OCI-LY7 (cell line): ENCODE measurements around the gene RNF212. TPM values are rescaled to one million over a fixed set of nuclear protein-coding genes. Genes with fewer than 3 reads are reported as not detected.

Experiments
- BruUV-seq: library from RNA; stranded (reverse); fragments of 400-500 nt; replicated peaks from 2 replicates; lab custom pipeline; 2021; lab: Mats Ljungman, UMichigan
- CTCF ChIA-PET: fragments of 300-600 bp; sonication (Branson Sonifier 250); formaldehyde crosslinking; loops from one replicate; lab custom pipeline; 2022; ENCODE audit warnings: antibody characterized with exemption; ENCODE audit not compliant: unreplicated experiment; lab: Charles Lee
- POLR2A ChIA-PET: fragments of 300-600 bp; sonication (Branson Sonifier 250); formaldehyde crosslinking; loops from one replicate; lab custom pipeline; 2022; ENCODE audit warnings: antibody characterized with exemption; lab: Charles Lee
- DNase-seq: peaks from one replicate; pipeline ENCODE4 v3.0.0-alpha.2; 2015; ENCODE audit warnings: low spot score
- H2AFZ ChIP-seq: fragments of 200-600 bp; sonication (generic), shearing (Covaris generic); 2 replicates; pipeline ENCODE4 v1.6.1; 2014; ENCODE audit warnings: mild to moderate bottlenecking, antibody characterized with exemption, low read length, moderate library complexity
- H3K27ac ChIP-seq: fragments of 200-600 bp; sonication (generic); 2 replicates; pipeline ENCODE4 v1.5.1; 2014; ENCODE audit warnings: mixed run types, low read depth, mild to moderate bottlenecking, moderate library complexity, low read length, inconsistent platforms; ENCODE audit not compliant: poor library complexity, severe bottlenecking
- H3K36me3 ChIP-seq: fragments of 200-600 bp; sonication (generic); 2 replicates; pipeline ENCODE4 v1.6.1; 2014; ENCODE audit warnings: mild to moderate bottlenecking, antibody characterized with exemption, low read length, moderate library complexity, mixed read lengths; ENCODE audit not compliant: insufficient read depth
- H3K4me1 ChIP-seq: fragments of 200-600 bp; sonication (generic); 2 replicates; pipeline ENCODE4 v1.5.1; 2014; ENCODE audit warnings: mild to moderate bottlenecking, low read length; ENCODE audit not compliant: insufficient read depth, poor library complexity, severe bottlenecking
- H3K4me2 ChIP-seq: fragments of 200-600 bp; sonication (generic); 2 replicates; pipeline ENCODE4 v1.6.1; 2014; ENCODE audit warnings: mild to moderate bottlenecking, low read length
- H3K4me3 ChIP-seq: fragments of 200-600 bp; sonication (generic); 2 replicates; pipeline ENCODE4 v1.5.1; 2014; ENCODE audit warnings: mild to moderate bottlenecking, low read depth, low read length; ENCODE audit not compliant: poor library complexity, severe bottlenecking
- H3K79me2 ChIP-seq: fragments of 200-600 bp; sonication (generic); 2 replicates; pipeline ENCODE4 v1.6.1; 2016; ENCODE audit warnings: low read depth, mild to moderate bottlenecking, low read length, moderate library complexity, mixed read lengths; ENCODE audit not compliant: insufficient read depth
- H3K9me2 ChIP-seq: fragments of 200-600 bp; sonication (generic); 2 replicates; pipeline ENCODE4 v1.6.1; 2016; ENCODE audit warnings: mild to moderate bottlenecking, low read length, mixed read lengths; ENCODE audit not compliant: insufficient read depth
- H3K9me3 ChIP-seq: fragments of 200-600 bp; sonication (generic); 2 replicates; pipeline ENCODE4 v1.6.1; 2014; ENCODE audit warnings: mild to moderate bottlenecking, mixed run types, low read length, mixed read lengths
- H4K20me1 ChIP-seq: fragments of 200-600 bp; sonication (generic); 2 replicates; pipeline ENCODE4 v1.6.1; 2014; ENCODE audit warnings: mild to moderate bottlenecking, antibody characterized with exemption, low read length, moderate library complexity, mixed read lengths; ENCODE audit not compliant: insufficient read depth
- CTCF ChIP-seq: fragments of 200-600 bp; sonication (generic); conservative IDR thresholded peaks from 2 replicates; pipeline ENCODE4 v1.5.1; 2014; ENCODE audit warnings: mild to moderate bottlenecking, antibody characterized with exemption, low read length, moderate library complexity, mixed read lengths
- EZH2phosphoT487 ChIP-seq: fragments of 200-600 bp; sonication (generic); IDR thresholded peaks from 2 replicates; pipeline ENCODE4 v1.6.1; 2018; ENCODE audit warnings: low read depth, borderline replicate concordance, mild to moderate bottlenecking, mixed run types, antibody characterized with exemption, low read length, moderate library complexity, mixed read lengths
- intact Hi-C: fragments of 100-400 bp; cut with micrococcal nuclease; formaldehyde crosslinking; loops from one replicate; pipeline ENCODE4 v1.10.0; 2022; ENCODE audit not compliant: unreplicated experiment
- total RNA-seq, 2 experiments: library from RNA; depleted of rRNA in 1 of 2; stranded (reverse); fragments of >200 nt in 1 of 2; shearing (Covaris generic) in 1 of 2; gene quantifications; 2 replicates each; pipeline ENCODE4 v1.2.3, GENCODE V29; 2014 to 2022

Gene RNF212
- total RNA-seq, 2 experiments from 2014 or later = not detected

DNA sequence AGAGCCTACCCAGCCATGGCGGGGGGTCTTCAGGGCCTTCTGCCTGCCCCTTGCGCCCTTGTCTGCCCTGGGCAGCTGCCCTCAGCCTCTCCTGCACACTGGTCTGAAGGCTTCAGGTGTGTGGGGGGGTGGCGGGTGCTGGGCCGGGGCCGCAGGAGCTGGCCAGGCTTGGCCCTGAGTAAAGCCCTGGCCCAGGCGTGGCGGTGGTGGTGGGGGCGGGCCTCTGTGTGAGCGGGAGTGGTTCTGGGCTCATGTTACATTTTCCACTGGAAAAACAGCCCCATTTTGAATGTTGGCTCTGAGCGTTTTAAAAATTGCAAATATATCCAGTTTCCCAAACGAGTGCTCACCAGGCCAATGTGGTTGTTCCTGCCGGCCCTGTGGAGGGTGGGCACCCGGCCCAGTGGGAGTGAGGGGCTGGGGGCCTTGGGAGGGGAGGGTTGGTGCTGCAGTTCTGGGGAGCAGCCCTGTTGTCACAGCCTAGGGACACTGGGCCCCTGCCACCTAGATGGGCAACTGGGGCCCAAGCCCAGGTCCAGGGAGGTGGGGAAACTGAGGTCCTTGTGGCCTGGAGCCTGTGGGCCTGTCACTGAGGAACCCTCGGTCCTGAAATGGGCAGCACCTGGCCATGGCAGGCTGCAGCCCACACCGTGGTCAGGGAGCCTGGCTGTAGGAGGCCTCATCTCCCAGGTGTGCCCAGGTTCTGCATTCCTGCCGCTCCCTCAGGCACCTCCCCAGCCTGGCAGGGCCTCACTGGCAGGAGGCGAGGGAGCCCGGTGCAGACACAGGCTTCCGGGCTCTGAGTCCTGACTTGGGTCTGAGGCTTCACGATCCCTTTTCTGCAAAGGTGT, 73.6 kb downstream of the RNF212 start:
- Histone ChIP-seq H3K36me3 (no peaks in the 10 kb centered on the region), H2AFZ (no peak overlapping the region), H3K4me1 (no peaks in the 10 kb centered on the region), H3K27ac (no peak overlapping the region), H3K9me3 (no peaks in the 10 kb centered on the region), H3K4me2 (no peak overlapping the region), H4K20me1 (no peaks in the 10 kb centered on the region), H3K79me2 (no peaks in the 10 kb centered on the region), H3K9me2 (no peaks in the 10 kb centered on the region), H3K4me3 (no peak overlapping the region)
- no TSS peak for BruUV-seq
- intact Hi-C loops = no loop called here
- POLR2A ChIA-PET = no interaction called here
- CTCF ChIA-PET = no interaction called here
- no peak for DNase-seq
- TF ChIP-seq EZH2phosphoT487 (no peak), CTCF (no peak)

- no peaks in the 10 kb centered on the region for H3K9me3 ChIP-seq
- TF ChIP-seq EZH2phosphoT487 (no peak), CTCF (no peak)
- POLR2A ChIA-PET = no interaction called here
- BruUV-seq = no TSS peak
- no peak overlapping the region for H2AFZ ChIP-seq
- intact Hi-C loops = no loop called here
- no peaks in the 10 kb centered on the region for H3K79me2 ChIP-seq
- H4K20me1 ChIP-seq = no peaks in the 10 kb centered on the region
- no peak overlapping the region for H3K4me3 ChIP-seq
- no peak overlapping the region for H3K27ac ChIP-seq
- no peak overlapping the region for H3K4me2 ChIP-seq
- no peaks in the 10 kb centered on the region for H3K9me2 ChIP-seq
- DNase-seq = no peak
- no peaks in the 10 kb centered on the region for H3K36me3 ChIP-seq
- CTCF ChIA-PET = no interaction called here
- no peaks in the 10 kb centered on the region for H3K4me1 ChIP-seq
These were observed 74.3 kb downstream of the RNF212 start for GRCh38 chr4:1038948-1039492.
